GM19035 (cell line): ENCODE measurements around the gene EXTL1.

Source experiments
- ATAC-seq: cut with Tn5 transposase; IDR thresholded peaks from one replicate; pipeline ENCODE4 v1.9.1; 2021; ENCODE audit not compliant: unreplicated experiment

The EXTL1 gene

GRCh38 chr1:26041401-26041800 lies 19.8 kb downstream of the EXTL1 start:
- no peak for ATAC-seq

- ATAC-seq = no peak
Measured at GRCh38 chr1:26041978-26042377, 20.4 kb downstream of the EXTL1 start.

GRCh38 chr1:26043765-26044164 lies 22.2 kb downstream of the EXTL1 start:
- ATAC-seq = no peak

- no peak for ATAC-seq
Measured at GRCh38 chr1:26044414-26044813, 22.8 kb downstream of the EXTL1 start.

- ATAC-seq = no peak
Measured at GRCh38 chr1:26044971-26045721, 23.6 kb downstream of the EXTL1 start.

GRCh38 chr1:26045722-26046245 lies 24.2 kb downstream of the EXTL1 start, which contains the start of gene SLC30A2:
Gene SLC30A2, minus strand, starts transcription at chr1:26046118. Its CDS starts 222 bp downstream, at chr1:26045896.
- ATAC-seq = no peak

- ATAC-seq = no peak
Measured at GRCh38 chr1:26046246-26047095, 24.9 kb downstream of the EXTL1 start.

GRCh38 chr1:26047278-26047874 lies 25.8 kb downstream of the EXTL1 start:
- ATAC-seq = no peak

GRCh38 chr1:26049531-26050247 lies 28.1 kb downstream of the EXTL1 start:
- ATAC-seq = no peak

- ATAC-seq = no peak
Measured at GRCh38 chr1:26050248-26050640, 28.7 kb downstream of the EXTL1 start.

- no peak for ATAC-seq
Measured at GRCh38 chr1:26053718-26054560, 32.4 kb downstream of the EXTL1 start.

GRCh38 chr1:26055041-26055440 lies 33.5 kb downstream of the EXTL1 start:
- no peak for ATAC-seq

- ATAC-seq = no peak
Measured at GRCh38 chr1:26057189-26057588, 35.6 kb downstream of the EXTL1 start.

- ATAC-seq = no peak
Measured at GRCh38 chr1:26058052-26058595, 36.5 kb downstream of the EXTL1 start.

- ATAC-seq = no peak
Measured at GRCh38 chr1:26059906-26060305, 38.3 kb downstream of the EXTL1 start.

GRCh38 chr1:26060832-26061574 lies 39.4 kb downstream of the EXTL1 start:
- no peak for ATAC-seq

GRCh38 chr1:26064553-26064952 lies 43.0 kb downstream of the EXTL1 start:
- no peak for ATAC-seq

GRCh38 chr1:26066160-26066559 lies 44.6 kb downstream of the EXTL1 start:
- ATAC-seq = no peak

- no peak for ATAC-seq
Measured at GRCh38 chr1:26066857-26067256, 45.3 kb downstream of the EXTL1 start.
